OCI-LY3 (cell line): Measurements from ENCODE around the gene MYO16.

Source experiments
- H2AFZ ChIP-seq: fragments of 200-600, 300-600 bp; shearing (Covaris generic); 2 replicates; pipeline ENCODE4 v1.6.0; 2014; ENCODE audit warnings: antibody characterized with exemption, low read depth, low read length
- H3K27ac ChIP-seq: fragments of 200-600, 300-600 bp; sonication (generic); 2 replicates; pipeline ENCODE4 v1.5.1; 2014; ENCODE audit warnings: mild to moderate bottlenecking, low read length, moderate library complexity, mixed read lengths
- H3K27me3 ChIP-seq: fragments of 200-600, 300-600 bp; sonication (generic); 2 replicates; pipeline ENCODE4 v1.6.1; 2014; ENCODE audit warnings: low read depth, low read length, mixed read lengths
- H3K36me3 ChIP-seq: fragments of 200-600, 300-600 bp; sonication (generic); replicated peaks from 2 replicates; pipeline ENCODE3; 2014; ENCODE audit warnings: low read depth, low read length, mixed read lengths
- H3K4me1 ChIP-seq: fragments of 300-600, 200-600 bp; sonication (generic); 2 replicates; pipeline ENCODE4 v1.6.1; 2014; ENCODE audit warnings: low read length, mixed read lengths
- H3K4me2 ChIP-seq: fragments of 200-600, 300-600 bp; sonication (generic); 2 replicates; pipeline ENCODE4 v1.6.1; 2014; ENCODE audit warnings: low read length, mixed read lengths
- H3K4me3 ChIP-seq: fragments of 300-600, 200-600 bp; sonication (generic); 2 replicates; pipeline ENCODE4 v1.5.1; 2014; ENCODE audit warnings: antibody characterized with exemption, mild to moderate bottlenecking, low read length, moderate library complexity
- H3K79me2 ChIP-seq: fragments of 300-600, 200-600 bp; shearing (Covaris generic); 2 replicates; pipeline ENCODE4 v1.6.1; 2014; ENCODE audit warnings: mild to moderate bottlenecking, low read length, mixed read lengths
- H3K9ac ChIP-seq: fragments of 300-600, 200-600 bp; shearing (Covaris generic); 2 replicates; pipeline ENCODE4 v1.6.0; 2014; ENCODE audit warnings: mild to moderate bottlenecking, low read length, moderate library complexity
- H3K9me3 ChIP-seq: fragments of 200-600, 300-600 bp; shearing (Covaris generic); 2 replicates; pipeline ENCODE4 v1.6.1; 2014; ENCODE audit warnings: low read length, mixed read lengths; ENCODE audit not compliant: insufficient read depth
- H4K20me1 ChIP-seq: fragments of 200-600, 300-600 bp; sonication (generic); 2 replicates; pipeline ENCODE4 v1.6.1; 2016; ENCODE audit warnings: low read length, mixed read lengths; ENCODE audit not compliant: insufficient read depth
- EZH2phosphoT487 ChIP-seq: fragments of 200-600 bp; shearing (Covaris generic); IDR thresholded peaks from 2 replicates; pipeline ENCODE4 v1.6.1; 2018; ENCODE audit warnings: antibody characterized with exemption, mixed run types, low read depth
- TF ChIP-seq, protein P1 (sequence below): fragments of 200-600, 300-600 bp; sonication (generic); IDR thresholded peaks from 2 replicates; pipeline ENCODE4 v1.5.1; 2014; ENCODE audit warnings: antibody characterized with exemption, low read length, low read depth

Gene MYO16

DNA sequence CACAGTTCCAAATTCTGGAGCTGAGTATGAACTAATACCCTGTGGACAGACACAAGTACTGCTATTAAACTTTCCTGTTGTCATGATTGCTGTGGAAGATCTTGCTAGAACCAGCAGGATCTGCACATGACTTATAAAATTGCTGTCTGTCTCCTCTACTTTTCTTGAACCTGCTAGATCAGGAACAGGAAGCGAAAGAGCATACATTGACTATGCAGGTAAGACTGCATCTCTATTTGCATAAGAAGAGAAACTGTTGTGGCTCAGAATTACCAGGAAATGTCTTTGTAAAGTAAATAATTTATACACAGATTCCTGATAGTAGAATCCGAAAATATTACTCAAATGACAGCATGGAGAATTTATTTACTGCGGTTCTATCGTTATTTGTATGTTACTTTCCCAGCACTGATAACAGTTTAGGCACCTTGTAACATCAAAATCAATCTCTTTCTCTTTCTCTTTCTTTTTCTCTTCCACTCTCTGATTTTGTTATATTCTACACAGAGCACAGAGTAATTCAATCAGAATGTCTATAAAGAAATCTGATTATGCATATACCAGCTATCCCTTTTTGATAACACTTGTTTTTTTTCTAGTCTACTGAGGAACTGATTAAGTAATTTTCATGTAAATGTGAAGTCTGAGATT, 226.5 kb downstream of the MYO16 start:
- TF ChIP-seq EZH2phosphoT487 = no peak
- TF ChIP-seq, protein P1, sequence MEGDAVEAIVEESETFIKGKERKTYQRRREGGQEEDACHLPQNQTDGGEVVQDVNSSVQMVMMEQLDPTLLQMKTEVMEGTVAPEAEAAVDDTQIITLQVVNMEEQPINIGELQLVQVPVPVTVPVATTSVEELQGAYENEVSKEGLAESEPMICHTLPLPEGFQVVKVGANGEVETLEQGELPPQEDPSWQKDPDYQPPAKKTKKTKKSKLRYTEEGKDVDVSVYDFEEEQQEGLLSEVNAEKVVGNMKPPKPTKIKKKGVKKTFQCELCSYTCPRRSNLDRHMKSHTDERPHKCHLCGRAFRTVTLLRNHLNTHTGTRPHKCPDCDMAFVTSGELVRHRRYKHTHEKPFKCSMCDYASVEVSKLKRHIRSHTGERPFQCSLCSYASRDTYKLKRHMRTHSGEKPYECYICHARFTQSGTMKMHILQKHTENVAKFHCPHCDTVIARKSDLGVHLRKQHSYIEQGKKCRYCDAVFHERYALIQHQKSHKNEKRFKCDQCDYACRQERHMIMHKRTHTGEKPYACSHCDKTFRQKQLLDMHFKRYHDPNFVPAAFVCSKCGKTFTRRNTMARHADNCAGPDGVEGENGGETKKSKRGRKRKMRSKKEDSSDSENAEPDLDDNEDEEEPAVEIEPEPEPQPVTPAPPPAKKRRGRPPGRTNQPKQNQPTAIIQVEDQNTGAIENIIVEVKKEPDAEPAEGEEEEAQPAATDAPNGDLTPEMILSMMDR = no peak
- Histone ChIP-seq H3K9ac (no peak overlapping the region), H3K79me2 (no peaks in the 10 kb centered on the region), H3K27ac (no peak overlapping the region), H3K27me3 (no peaks in the 10 kb centered on the region), H3K36me3 (no peaks in the 10 kb centered on the region), H4K20me1 (no peaks in the 10 kb centered on the region), H2AFZ (no peak overlapping the region), H3K9me3 (no peaks in the 10 kb centered on the region), H3K4me3 (no peak overlapping the region), H3K4me1 (peaks cover 9% of the 10 kb centered on the region), H3K4me2 (peak overlapping the region; percentile 12; the same call in 1 of the 2 replicates)

DNA sequence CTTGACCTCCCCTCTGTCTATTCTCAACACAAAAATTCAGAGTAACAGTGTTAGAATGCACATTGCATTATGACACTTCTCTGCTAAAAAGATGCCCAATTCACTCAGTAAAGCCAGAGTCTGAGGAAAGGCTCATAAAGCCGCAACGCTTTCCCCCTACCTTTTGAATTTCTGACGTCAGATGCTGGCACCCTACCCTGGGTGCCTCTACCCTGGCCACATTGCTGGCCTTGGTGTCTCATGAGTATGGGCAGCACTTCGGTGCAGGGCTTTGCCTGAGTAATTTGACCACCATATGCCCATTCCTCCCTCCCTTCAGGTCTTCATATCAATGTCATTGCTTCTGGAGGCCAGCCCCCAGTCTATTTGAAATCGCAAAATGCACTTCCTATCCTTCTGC, 229.3 kb downstream of the MYO16 start:
- no peak overlapping the region for H3K9ac ChIP-seq
- H3K4me3 ChIP-seq = no peak overlapping the region
- no peak overlapping the region for H3K27ac ChIP-seq
- H3K4me2 ChIP-seq = no peak overlapping the region
- TF ChIP-seq, protein P1 = no peak
- no peak for TF ChIP-seq EZH2phosphoT487
- no peaks in the 10 kb centered on the region for H4K20me1 ChIP-seq
- no peaks in the 10 kb centered on the region for H3K27me3 ChIP-seq
- no peaks in the 10 kb centered on the region for H3K36me3 ChIP-seq
- H3K4me1 ChIP-seq = peaks cover 9% of the 10 kb centered on the region
- H3K9me3 ChIP-seq = no peaks in the 10 kb centered on the region
- no peaks in the 10 kb centered on the region for H3K79me2 ChIP-seq
- no peak overlapping the region for H2AFZ ChIP-seq

DNA sequence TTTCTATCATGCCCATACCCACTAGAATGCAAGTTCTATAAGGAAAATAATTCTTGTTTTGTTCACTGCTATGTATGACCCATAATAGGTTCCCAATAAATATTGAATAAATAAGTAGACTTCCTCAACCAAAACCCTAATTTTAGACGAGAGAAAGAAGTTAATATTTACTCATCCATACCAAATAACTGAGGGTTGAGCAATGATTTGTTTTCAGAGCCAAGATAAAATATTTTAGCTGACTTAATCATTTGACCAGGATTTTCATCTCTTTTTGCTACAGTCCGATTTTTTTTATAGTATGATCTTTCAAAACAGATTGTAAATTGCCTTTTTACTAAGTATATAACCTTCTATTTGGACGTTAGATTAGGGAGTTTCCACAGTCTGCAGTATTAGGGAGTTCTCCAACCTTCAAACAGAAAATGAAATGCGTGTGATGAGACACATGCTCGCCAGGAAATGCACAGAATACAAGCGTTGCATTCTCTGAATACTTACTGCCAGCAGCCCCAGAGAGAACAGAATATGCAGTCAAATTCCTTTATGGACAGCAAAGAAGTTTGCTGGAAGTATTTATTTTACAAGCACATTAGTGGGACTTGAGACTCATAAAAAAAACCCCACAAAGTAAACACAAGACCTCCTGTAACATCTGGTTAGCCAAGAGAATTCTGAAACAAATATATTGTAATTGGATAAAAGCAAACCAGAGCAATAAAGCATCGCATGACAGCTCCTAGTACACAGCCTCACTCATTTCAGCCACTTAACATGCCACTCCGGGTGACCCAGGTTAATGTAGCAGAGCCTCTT, 230.0 kb downstream of the MYO16 start:
- Histone ChIP-seq H3K27ac (no peak overlapping the region), H3K4me3 (no peak overlapping the region)

DNA sequence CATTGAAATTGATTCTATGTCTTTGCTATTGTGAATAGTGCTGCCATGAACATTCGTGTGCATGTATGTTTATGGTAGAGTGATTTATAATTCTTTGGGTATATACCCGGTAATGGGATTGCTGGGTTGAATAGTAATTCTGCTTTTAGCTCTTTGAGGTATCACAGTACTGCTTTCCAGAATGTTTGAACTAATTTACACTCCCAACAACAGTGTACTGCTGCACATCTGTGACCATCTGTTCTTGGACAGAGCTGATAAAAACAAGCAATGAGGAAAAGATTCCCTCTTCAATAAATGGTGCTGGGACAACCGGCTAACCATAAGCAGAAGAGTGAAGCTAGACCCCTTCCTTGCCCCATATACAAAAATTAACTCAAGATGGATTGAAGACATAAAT, 231.0 kb downstream of the MYO16 start:
- no peak overlapping the region for H3K4me2 ChIP-seq
- no peak overlapping the region for H2AFZ ChIP-seq
- H3K27me3 ChIP-seq = no peaks in the 10 kb centered on the region
- H3K9me3 ChIP-seq = no peaks in the 10 kb centered on the region
- no peak overlapping the region for H3K4me3 ChIP-seq
- H3K4me1 ChIP-seq = peaks cover 7% of the 10 kb centered on the region
- no peak for TF ChIP-seq EZH2phosphoT487
- TF ChIP-seq, protein P1 = no peak
- no peak overlapping the region for H3K27ac ChIP-seq
- H4K20me1 ChIP-seq = no peaks in the 10 kb centered on the region
- H3K9ac ChIP-seq = no peak overlapping the region
- H3K36me3 ChIP-seq = no peaks in the 10 kb centered on the region
- H3K79me2 ChIP-seq = no peaks in the 10 kb centered on the region

More for the DNA sequence above, 230.0 kb downstream of the MYO16 start:
- no peaks in the 10 kb centered on the region for H3K9me3 ChIP-seq
- no peak overlapping the region for H2AFZ ChIP-seq
- H3K79me2 ChIP-seq = no peaks in the 10 kb centered on the region
- no peaks in the 10 kb centered on the region for H4K20me1 ChIP-seq
- no peaks in the 10 kb centered on the region for H3K36me3 ChIP-seq
- H3K9ac ChIP-seq = no peak overlapping the region
- no peaks in the 10 kb centered on the region for H3K27me3 ChIP-seq
- H3K4me1 ChIP-seq = peaks cover 9% of the 10 kb centered on the region
- TF ChIP-seq, protein P1 = no peak
- no peak for TF ChIP-seq EZH2phosphoT487
- no peak overlapping the region for H3K4me2 ChIP-seq
